Right hindlimb (tissue), 1 donor: ENCODE results near the gene GNAQ.

ENCODE experiments used
- DNase-seq: peaks from one replicate; pipeline ENCODE4 v3.0.0-alpha.2; 2018

The GNAQ gene

DNA sequence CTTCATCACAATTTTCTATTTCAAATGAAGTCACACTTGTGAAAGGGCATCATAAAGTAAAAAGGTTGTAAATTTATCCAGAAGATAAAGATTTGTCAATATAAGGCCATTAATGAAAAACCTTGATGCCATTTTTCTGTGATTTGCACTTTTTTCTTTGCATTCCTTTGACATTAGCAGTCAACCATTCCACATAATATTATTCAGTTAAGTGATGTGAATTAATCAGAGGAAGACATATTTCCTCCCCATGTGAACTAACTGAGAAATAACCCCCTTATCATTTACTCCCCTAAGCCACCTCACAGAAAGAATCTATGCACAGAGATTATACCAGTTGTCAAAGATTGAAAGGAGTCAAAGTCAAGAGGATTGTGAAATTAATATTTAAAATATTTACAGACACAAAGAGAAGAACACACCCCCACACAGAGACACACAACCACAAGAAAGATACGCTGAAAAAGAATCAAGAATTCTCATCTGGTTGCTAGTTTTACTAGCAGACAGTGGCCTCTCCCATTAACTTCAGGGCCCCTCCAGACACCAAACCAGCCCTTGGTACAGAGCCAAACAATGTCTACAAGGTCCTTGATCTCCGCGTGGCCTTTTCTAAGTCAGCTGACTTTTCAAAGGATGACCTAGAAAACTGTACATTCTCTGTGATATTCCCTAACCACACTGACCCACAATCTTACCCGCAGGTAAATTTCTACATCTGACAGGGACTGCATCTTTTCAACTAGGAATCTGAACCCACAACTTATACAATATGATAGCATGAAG, 29.5 kb downstream of the GNAQ start:
- DNase-seq: no peak

DNA sequence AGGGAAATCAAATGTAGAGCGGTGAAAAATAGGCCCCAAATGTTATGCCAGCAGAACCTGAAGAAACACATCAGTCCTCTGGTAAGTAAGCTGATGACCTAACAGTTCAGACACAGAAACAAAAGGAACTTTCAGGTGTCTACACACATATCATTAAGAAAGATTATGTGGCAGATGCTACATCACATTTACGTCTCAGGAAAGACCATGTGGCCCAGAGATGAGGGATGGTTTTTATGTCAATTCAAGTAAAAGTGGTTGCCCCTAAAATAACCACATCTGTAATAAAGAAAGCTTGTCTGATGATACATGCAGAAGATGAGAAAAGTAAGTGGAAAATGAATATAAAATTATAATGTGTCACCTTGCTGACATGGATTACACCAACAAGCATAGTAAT, 31.4 kb downstream of the GNAQ start:
- no peak for DNase-seq

DNA sequence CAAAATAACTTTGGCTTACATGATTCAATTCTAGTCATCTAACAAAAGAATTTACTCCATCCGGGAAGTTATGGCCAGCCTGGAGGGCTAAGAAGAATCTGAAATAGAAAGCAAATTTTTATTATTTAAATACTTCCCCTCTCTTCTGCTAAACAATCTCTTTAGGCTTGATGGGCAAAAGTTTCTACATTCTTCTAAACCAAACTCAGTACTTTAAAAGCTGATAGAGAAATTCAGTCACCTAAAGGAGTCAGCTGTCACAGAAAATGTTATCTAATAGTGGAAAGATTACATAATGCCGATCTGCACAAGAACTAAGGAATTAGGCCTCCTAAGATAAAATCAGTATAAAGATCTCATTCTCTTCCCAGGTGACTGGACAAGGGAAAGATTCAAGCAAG, 32.4 kb downstream of the GNAQ start:
- DNase-seq: no peak

DNA sequence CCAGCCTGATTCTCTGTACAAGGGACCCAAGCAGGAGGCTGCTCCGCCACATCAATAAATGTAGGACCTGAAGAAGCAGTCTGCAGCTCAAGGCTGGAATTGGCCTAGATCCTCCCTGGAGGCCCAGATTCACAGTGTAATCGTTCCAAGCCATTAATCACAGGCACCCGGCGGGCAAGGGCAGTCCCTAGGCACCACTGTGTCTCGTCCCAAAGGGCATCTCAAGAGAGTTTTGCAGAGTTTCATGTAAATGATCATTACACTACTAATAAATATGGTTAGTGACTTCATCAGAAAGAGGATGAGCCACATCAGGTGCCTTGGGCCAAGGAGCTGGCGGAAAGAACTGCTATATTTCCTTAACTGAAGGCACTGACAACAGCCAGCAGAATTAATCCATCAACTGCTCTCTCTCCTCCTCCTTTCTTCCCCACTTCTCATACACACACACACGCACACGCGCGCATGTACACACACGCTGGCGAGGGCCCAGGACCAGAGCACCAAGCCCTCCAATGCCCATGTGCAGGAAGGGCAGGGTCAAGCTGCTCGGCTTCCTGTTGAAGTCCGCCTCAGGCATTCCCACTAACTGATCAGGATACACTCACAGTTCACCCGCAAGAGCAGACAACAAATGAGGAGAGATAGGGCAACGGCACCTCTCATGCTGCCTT, 33.9 kb downstream of the GNAQ start:
- no peak for DNase-seq

DNA sequence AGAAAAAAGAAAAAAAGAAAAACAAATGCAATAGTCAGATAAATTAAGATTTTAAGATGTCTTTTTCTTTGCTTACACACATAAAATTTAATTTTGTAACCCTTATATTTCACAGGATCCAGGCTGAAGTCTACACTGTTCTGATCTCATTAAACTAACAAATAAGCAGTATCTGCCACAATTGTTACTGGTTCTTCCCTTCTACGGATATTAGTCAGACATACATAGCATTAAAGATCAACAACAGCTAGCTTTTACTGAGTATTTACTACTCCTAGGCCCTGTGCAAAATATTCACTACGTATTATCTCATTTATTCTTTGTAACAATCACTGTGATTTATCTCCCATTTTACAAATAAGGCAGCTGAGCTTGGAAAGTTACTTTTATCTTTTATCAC, 34.9 kb downstream of the GNAQ start:
- no peak for DNase-seq

DNA sequence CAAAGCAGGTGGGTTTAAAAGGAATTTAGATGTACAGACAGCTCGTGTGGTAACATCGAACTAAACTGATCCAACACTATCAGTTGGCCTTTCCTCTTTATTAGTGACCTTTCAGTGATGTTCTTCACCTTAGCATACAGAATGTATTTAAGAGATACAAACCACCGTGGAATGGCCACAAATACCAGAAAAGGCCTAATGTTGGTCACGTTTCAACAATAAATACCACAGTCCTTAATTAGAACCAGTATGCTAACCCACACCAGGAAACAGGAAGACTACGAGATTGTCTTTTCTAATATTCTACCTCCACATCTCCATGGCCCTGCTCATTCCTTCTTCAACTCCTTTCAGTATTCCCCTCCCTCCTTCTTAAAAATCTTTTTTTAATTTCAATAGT, 40.4 kb downstream of the GNAQ start:
- no peak for DNase-seq

DNA sequence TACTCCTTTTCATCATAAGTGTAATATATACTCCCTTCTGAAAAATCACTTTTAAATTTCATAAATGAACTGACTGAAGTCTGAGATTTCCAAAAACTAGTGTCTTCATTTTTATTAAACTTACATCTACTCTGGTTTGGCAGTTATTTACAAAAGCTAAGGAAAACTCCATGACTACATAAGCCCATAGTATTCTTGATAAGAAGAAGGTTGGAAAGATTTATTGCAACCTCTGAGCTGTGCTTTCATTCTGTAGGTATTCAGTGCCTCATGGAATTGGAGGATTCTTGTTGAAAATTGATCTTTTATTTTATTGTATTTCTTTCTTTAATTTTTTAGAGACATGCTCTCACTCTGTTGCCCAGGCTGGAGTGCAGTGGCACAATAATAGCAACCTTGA, 41.7 kb downstream of the GNAQ start:
- no peak for DNase-seq

DNA sequence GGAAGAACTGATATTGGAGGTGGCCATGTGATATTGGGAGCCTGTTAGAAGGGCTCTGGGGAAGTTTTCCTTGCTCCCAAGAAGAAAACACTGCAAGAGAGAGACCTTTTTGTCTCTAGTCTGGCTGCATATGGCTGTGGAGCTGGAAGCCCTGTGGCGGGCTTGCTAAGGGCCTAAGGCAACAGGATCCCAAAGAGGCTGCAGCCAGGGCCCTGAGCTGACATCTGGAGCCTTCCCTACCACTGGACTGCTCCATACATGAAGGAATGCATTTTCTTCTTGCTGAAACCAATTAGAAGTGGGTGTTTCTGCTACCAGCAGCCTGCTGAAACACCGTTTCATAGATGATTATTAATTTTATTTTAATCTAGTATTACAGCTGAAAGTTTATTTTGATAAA, 42.2 kb downstream of the GNAQ start:
- no peak for DNase-seq

DNA sequence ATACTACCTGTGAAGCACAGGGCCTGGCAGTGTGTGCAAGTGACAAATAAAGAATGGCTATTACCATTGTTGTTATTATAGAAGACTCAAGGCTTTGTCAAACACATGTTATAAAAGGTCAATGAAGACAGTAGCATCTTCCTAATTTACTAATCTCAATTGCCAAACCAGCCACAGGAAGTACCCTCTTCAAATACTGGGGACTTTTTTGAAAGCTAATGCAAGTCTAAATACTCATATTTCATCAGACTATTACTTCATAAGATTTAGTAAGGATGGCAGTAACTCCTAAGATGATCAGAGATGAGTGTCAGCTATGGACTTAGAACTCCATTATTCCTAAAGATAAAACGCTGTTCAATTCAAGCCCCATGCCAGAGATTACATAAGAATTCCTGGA, 43.0 kb downstream of the GNAQ start:
- no peak for DNase-seq

DNA sequence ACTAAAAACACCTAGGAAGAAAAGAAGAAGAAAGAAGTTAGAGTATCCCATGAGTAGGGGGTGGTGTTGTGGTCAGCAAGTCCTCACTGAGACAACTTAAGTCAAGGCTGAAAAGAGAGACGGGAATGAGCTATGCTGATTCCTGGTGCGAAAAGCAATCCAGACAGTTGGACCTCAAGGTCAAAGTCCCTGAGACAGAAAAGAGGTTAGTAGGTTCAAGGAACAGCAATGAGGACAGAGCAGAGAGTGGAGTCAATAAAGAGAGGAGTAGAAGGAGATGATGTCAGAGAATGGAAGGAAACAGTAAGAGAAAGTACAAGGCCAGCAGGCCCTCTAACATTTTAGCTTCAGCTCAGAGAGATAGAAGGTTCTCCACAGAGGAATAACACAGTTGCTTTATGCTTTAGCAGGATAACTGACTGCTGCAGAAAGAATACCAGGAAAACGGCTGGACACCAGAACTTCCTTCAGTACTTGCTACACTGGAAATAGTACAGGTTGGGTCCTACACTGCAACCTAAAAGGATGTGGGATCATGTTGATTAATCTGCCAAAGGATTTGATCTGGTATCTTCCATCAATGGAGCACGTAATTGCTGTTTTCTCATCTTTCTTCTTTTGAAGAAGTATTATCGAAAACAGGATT, 43.6 kb downstream of the GNAQ start:
- no peak for DNase-seq

DNA sequence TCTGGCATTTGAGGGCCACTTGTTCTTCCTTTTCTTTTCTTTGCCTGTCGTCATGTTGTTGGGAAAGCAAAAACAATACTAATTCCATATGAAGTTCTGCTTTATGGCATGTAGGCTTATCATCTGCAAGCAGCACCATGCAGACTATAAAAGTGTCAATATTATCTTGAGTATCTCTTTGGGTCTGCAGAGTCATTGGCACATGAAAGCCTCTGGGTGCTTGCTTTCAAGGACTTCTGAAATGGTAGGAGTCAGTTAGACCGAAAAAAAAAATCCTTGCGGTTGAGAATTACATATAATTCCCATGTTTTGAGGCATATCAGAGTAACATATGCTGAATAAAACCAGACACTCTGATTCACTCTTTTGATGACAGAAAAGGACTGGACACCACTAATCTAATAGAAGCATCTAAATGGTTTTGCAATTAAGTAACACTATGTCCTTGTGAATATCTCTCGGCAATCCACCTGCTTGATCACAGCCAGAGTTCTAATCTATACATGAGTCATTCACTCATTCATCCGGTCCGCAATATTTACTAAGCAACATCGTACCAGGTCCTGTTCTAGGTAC, 44.4 kb downstream of the GNAQ start:
- DNase-seq: no peak

DNA sequence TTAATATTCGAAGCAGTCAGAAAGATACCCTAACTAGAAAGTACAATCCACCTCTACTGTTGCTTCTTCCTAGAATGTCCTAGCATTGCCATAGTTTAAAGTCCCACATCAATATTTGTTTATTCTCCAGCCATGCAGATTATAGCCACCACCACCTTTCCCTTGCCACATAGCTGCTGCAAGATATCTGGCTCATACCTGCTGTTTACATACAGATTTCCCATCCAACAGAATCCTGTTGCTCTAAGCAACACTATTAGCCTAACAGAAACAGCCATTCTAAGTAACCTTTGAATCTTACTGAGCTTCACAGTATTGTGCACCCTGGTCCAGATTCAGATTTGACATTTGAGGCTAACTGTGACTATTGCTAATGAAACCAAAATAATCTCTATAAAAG, 45.6 kb downstream of the GNAQ start:
- no peak for DNase-seq

DNA sequence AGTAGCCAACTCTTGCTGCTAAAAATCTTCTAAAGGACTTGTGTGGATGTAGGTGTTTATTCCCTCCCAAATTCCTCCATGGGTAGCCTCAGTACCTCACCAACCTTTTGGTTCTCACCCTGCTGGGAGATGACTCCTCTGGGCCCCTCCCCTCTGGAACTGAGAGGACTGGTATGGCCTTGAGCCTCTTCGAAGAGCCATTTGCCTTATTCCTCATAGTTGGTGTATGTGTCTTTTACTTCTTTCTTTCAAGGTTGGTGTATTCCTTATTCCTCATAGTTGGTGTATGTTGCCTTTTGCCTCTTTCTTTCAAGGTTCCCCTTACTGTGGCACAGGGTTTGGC, 48.3 kb downstream of the GNAQ start:
- DNase-seq: no peak

DNA sequence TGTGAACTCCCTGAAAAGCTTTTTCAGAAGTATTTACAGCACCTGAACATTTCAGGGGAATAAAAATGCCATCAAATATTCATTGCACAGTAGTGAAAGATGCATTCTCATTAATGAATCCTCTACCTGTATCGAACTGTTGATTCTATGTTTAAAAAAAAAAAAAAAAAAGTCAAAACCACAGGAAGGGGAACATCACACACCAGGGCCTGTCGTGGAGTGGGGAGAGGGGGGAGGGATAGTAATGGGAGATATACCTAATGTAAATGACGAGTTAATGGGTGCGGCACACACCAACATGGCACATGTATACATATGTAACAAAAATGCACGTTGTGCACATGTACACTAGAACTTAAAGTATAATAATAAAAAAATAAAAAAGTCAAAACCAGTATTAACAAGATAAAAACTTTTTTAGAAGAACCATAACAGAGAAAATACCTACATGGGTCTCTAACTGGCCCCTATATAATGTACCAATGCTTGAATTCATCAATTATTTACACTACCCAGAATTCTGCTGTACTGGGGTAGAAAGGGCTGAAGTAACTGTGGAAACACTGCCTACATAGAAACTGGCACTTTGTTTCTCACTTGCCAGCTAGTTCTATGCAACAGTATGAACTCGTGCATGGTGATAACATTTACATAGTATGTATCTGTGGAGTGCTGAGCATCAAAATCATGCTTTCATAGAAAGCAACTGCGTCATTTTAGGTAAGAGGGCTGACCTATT, 48.9 kb downstream of the GNAQ start:
- no peak for DNase-seq

DNA sequence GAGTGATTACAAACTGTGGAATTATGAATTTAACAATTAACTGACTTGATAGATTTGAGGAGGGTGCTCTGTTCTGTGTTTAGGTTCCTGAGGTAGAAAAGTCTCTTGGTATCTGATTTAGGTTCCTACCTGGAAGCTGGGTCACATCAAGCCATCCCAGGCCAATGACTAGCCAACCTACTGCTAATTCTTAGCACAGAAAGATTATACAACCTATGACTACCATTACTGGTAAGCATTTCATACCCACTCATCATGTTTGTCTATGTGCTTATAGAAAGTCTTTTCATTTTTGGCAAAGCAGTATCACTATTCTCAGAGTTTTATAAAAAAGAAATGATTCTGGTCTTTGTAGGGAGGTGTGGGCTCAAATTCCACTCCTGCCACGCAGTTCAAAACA, 49.7 kb downstream of the GNAQ start:
- no peak for DNase-seq

DNA sequence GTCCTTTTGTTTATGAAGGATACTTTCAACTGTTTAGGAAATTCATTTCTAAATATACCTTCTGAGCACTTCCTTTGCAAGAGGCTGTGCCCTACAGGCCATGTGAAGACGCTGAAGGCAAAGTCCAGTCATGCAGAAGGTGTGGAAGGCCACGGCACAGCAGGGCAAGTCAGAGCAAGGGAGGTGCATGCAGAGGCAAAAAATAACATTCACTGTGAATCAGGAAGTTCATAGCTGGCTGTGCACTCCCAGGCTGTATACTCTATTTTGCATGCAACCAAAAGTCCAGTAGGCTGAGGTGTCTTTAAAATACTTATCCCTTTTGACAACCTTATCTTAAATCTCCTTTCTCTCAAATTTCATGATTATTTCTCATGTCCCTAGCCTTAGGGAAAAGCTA, 50.3 kb downstream of the GNAQ start:
- no peak for DNase-seq

DNA sequence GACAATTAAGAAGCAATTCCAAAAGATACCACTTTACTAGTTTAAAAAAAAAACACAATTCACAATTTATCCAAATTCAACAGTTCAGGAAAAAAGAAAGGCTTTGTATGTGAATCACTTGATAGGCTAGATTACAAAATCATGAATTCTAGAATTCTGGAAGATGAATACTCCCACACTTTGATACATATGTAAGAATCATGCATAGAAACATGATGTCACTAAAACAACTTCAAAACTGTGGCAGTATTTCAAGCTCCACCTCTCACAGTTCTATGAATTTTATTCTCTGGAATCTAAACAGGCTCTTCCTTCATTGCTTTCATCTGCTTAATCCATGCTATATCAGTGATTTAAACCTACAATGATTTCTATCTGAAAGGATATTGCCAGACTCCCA, 51.0 kb downstream of the GNAQ start:
- DNase-seq: no peak

DNA sequence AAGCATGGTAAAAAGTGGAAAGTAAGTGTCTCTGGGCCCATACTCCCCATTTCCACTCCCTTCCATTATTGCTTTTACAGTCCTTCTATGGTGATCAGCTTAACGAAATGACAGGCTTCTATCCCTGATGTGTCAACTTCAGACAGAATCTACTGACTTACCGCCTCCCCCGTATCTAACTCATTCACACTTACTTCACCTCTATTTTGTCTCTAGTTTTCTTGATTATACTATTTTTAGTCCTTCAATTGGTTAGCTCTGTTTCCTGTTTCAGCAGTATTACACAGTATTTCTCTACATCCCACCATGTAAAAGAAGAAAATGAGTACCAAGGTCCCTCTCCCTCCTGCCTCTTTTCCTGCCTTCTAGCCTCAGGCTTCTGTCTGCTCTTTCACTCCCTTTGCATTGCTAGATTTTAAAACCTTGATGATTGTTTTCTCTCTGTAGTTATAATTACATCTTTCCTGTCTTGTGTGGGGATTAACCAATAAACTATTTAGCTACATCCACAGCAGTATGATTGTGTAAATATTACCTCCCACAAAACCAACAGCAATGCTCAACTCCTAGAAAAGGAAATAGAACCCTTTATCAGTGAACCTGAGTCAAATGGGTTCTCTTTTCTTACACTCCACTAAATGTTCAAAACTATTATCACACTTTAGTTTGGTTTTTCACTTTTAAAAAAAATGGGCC, 53.4 kb downstream of the GNAQ start:
- no peak for DNase-seq

DNA sequence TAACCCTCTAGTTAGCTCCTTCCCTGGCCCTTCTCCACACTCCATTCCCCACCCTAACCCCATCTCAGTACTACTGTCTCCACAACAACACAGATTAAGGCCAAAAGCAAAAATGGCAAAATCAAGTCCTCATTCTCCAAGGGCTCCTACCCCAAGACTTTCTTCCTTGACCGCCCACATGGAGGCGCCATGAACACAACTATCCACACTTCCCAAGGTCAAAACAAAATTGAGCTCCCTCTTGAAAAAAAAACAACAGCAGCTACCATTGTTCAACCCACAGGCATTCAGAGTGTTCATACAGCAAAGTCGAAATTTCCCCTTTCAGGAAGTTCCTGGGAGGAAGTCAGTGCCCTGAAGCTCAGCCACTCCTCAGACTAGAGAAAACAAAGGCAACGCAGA, 54.4 kb downstream of the GNAQ start:
- no peak for DNase-seq

DNA sequence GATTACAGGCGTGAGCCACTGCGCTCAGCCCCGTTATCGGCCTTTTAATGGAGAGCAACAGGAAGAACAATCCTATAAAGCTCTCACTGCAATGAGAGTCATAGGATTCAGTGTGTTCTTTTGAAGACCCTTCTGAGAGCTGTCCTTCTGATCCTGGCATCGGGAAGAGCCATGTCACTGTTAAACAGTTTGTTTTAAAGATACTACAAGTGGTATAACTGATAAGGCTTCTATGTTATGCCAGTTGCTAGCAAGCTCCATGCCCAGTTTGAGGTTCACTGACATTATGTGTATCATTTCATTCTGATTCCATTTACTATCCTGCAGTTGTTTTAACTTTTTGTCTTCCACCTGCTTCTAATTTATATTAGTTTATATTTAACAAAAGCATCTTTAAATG, 55.8 kb downstream of the GNAQ start:
- DNase-seq: no peak

DNA sequence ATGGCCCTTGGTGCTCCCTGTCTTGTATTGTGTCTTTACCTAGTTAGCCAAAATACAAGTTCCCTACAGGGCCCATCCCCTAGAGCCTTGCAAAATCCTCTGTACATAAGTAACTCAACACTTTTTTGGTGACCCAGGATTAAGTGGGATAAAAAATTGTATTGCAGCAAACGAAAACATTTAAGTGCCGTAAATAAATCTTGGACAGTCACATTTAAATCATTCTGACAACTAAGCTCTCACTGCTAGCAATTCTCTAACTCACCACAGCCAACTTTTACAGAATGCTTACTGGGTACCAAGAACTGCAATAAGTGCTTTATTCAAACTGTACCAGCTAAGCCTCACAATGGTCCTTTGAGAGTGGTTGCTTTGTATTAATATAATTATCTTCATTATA, 56.6 kb downstream of the GNAQ start:
- DNase-seq: no peak

DNA sequence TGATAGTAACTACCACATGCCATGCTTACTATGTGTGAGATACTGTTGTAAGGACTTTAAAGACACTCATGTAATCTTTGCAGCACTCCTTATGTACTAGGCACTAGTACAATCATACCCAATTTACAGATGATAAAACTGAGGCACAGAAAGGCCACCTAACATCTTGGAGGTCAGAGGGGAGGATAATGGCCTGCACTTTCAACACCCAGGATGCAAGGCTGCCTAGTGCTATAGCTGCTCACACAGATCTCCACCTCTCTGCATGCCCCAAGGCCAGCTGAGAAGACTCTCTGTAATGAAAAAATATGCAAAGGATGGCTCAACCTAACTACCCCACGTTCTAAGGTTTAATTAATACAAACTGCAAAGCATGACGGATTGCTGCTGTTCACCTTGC, 57.2 kb downstream of the GNAQ start:
- no peak for DNase-seq

DNA sequence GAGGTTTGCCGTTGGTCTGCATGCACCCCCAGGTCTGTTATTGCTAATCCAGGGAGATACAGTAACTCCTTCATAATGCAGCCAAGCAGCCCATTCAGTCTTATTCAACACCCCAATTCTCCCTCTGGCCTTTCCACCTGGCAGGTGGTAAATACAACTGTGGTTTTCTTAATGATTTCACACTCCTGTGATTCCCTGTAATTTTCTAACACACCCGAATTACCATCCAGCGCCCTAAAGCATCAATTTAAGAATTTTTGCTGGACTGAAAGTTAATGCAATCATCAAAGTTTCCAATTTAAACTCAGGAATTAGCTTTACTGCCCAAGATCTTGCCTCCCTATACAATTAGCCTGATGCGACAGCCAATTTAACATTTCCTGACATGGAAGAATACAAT, 62.5 kb downstream of the GNAQ start:
- no peak for DNase-seq
